ENCODE data around the gene SEMA6D. TPM values are rescaled to one million over a fixed set of nuclear protein-coding genes. Genes with fewer than 3 reads are reported as not detected.

SEMA6D gene
- total RNA-seq, 1 experiment from 2014 or later, result 15.8 TPM

DNA sequence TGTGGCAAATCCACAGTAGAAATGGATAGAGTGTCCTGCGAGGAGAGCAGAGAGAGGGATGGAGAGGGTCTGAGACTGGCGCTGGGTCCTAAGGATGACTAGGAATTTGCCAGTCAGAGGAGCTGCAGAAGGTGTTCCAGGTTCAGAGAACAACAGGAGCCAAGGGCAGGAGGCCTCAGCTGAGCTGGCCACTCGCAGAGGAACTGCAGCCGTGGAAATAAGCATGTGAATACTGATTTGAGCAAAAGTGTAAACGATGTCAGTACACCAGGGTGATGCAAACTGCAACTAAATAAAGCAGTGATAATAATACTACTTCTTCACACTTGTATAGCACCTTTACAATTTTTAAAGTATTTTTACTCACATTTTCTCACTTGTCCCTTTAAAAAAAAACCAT lies 24.6 kb downstream of the SEMA6D start:
- Histone ChIP-seq H3K27ac (ENCODE audit: insufficient read length, low read depth, low read length) (no peak overlapping the region), H3T11ph (ENCODE audit: low read length) (no peak overlapping the region), H2BK5ac (ENCODE audit: insufficient read length, low read length) (no peak overlapping the region), H4K91ac (ENCODE audit: insufficient read length, low read depth, low read length) (no peak overlapping the region), H3K56ac (ENCODE audit: insufficient read length, low read depth, low read length) (no peak overlapping the region), H3K23me2 (ENCODE audit: insufficient read length, low read depth, low read length, poor library complexity, severe bottlenecking) (no peaks in the 10 kb centered on the region), H3K79me1 (ENCODE audit: insufficient read depth, low read depth, low read length, poor library complexity, severe bottlenecking) (no peaks in the 10 kb centered on the region), H2AK5ac (ENCODE audit: insufficient read length, low read length) (no peak overlapping the region), H4K8ac (replicated peaks; ENCODE audit: insufficient read length, low read depth, low read length) (no peak overlapping the region), H2BK20ac (ENCODE audit: low read depth, low read length, poor library complexity, severe bottlenecking) (no peak overlapping the region), H3K79me2 (ENCODE audit: insufficient read depth, low read length) (no peaks in the 10 kb centered on the region), H4K5ac (ENCODE audit: insufficient read length, low read depth, low read length) (no peak overlapping the region), H2BK12ac (ENCODE audit: insufficient read length, low read depth, low read length) (no peak overlapping the region), H3K4ac (ENCODE audit: low read depth, low read length) (no peak overlapping the region), H3K4me2 (ENCODE audit: insufficient read depth, insufficient read length, low read length) (no peak overlapping the region), H2AFZ (ENCODE audit: low read length) (no peak overlapping the region), H3K14ac (ENCODE audit: insufficient read depth, low read length) (no peak overlapping the region), H2BK120ac (ENCODE audit: low read depth, low read length, poor library complexity, severe bottlenecking) (no peak overlapping the region), H3K9ac (ENCODE audit: extremely low read depth, insufficient read length, low read length) (no peak overlapping the region), H3K9me3 (ENCODE audit: control insufficient read depth, low read depth, low read length) (no peaks in the 10 kb centered on the region), H4K20me1 (ENCODE audit: control insufficient read depth, insufficient read depth, insufficient read length) (no peaks in the 10 kb centered on the region), H3K18ac (ENCODE audit: insufficient read length, low read depth, low read length) (no peak overlapping the region), H2BK15ac (ENCODE audit: low read depth, low read length) (no peak overlapping the region), H3K4me1 (ENCODE audit: insufficient read depth, low read length) (peaks cover 9% of the 10 kb centered on the region; the same call in 1 of the 2 replicates), H3K23ac (ENCODE audit: insufficient read length, low read depth, low read length) (no peak overlapping the region), H3K27me3 (ENCODE audit: insufficient read depth, low read length) (peaks cover 8% of the 10 kb centered on the region)
- Mint-ChIP-seq H3K4me1 (peaks cover 45 to 56% of the 10 kb centered on the region in 2 experiments), H3K36me3 (ENCODE audit: insufficient read depth in 1 of 3, low read depth in 3 of 3) (peaks cover 3 to 16% (median 9%) of the 10 kb centered on the region in 3 experiments; a peak in 6 of 7 replicates), H3K27ac (peak overlapping the region in 1 of 3 experiments; percentile 68; a peak in 2 of 7 replicates), H3K27me3 (ENCODE audit: low read depth) (peaks cover 38% of the 10 kb centered on the region), H3K4me3 (peak overlapping the region in 1 of 2 experiments; percentile 45; a peak in 3 of 5 replicates), H3K9me3 (peaks cover 3% of the 10 kb centered on the region in 2 experiments; a peak in 4 of 5 replicates)
- TF ChIP-seq, protein P1, sequence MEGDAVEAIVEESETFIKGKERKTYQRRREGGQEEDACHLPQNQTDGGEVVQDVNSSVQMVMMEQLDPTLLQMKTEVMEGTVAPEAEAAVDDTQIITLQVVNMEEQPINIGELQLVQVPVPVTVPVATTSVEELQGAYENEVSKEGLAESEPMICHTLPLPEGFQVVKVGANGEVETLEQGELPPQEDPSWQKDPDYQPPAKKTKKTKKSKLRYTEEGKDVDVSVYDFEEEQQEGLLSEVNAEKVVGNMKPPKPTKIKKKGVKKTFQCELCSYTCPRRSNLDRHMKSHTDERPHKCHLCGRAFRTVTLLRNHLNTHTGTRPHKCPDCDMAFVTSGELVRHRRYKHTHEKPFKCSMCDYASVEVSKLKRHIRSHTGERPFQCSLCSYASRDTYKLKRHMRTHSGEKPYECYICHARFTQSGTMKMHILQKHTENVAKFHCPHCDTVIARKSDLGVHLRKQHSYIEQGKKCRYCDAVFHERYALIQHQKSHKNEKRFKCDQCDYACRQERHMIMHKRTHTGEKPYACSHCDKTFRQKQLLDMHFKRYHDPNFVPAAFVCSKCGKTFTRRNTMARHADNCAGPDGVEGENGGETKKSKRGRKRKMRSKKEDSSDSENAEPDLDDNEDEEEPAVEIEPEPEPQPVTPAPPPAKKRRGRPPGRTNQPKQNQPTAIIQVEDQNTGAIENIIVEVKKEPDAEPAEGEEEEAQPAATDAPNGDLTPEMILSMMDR (conservative IDR thresholded peaks at IDR 0.05), result no peak
- no peak for DNase-seq
- no CpG with 5 or more reads among the region's 5 CpGs for WGBS (ENCODE audit: extremely low coverage, insufficient read length, low lambda C conversion rate)

Measured in H9 (cell line).